GM23338 (cell line): ENCODE results near the gene SLC35D1. TPM values are rescaled to one million over a fixed set of nuclear protein-coding genes. Genes with fewer than 3 reads are reported as not detected.

Experiments used
- ATAC-seq: fragments of 200-7000 bp; cut with Tn5 transposase; 3 replicates; pipeline ENCODE4 v1.9.1; 2020
- DNase-seq: peaks from one replicate; pipeline ENCODE4 v3.0.0-alpha.2; 2015; ENCODE audit warnings: low spot score
- H2AFZ ChIP-seq: fragments of 200-600 bp; sonication (generic); 2 replicates; pipeline ENCODE4 v1.8.0; 2016; ENCODE audit warnings: antibody characterized with exemption, mild to moderate bottlenecking, moderate library complexity
- H3F3A ChIP-seq: fragments of 200-600 bp; sonication (generic); replicated peaks from 2 replicates; pipeline ENCODE4 v1.8.0; 2017; ENCODE audit warnings: antibody characterized with exemption, mixed run types, low read depth
- H3K27ac ChIP-seq: fragments of 200-600 bp; sonication (generic); 2 replicates; pipeline ENCODE4 v1.6.1; 2016; ENCODE audit warnings: low read depth
- H3K27me3 ChIP-seq: fragments of 200-600 bp; sonication (generic); 2 replicates; pipeline ENCODE4 v1.8.0; 2016; ENCODE audit warnings: mild to moderate bottlenecking, mixed run types, moderate library complexity; ENCODE audit not compliant: insufficient read depth
- H3K36me3 ChIP-seq: fragments of 200-600 bp; sonication (generic); 2 replicates; pipeline ENCODE4 v1.8.0; 2016; ENCODE audit warnings: mild to moderate bottlenecking; ENCODE audit not compliant: insufficient read depth
- H3K4me1 ChIP-seq: fragments of 200-600 bp; sonication (generic); 2 replicates; pipeline ENCODE4 v1.8.0; 2016; ENCODE audit warnings: mild to moderate bottlenecking, moderate library complexity; ENCODE audit not compliant: insufficient read depth
- H3K4me2 ChIP-seq: fragments of 200-600 bp; sonication (generic); 2 replicates; pipeline ENCODE4 v1.7.1; 2017; ENCODE audit warnings: mixed run types
- H3K4me3 ChIP-seq: fragments of 200-600 bp; sonication (generic); 2 replicates; pipeline ENCODE4 v1.6.1; 2016; ENCODE audit warnings: mixed run types
- H3K79me2 ChIP-seq: fragments of 200-600 bp; sonication (generic); replicated peaks from 2 replicates; pipeline ENCODE4 v1.8.0; 2017; ENCODE audit warnings: mild to moderate bottlenecking; ENCODE audit not compliant: insufficient read depth
- H3K9me2 ChIP-seq: fragments of 200-600 bp; sonication (generic); 2 replicates; pipeline ENCODE4 v1.8.0; 2017; ENCODE audit not compliant: insufficient read depth
- H4K20me1 ChIP-seq: fragments of 200-600 bp; sonication (generic); replicated peaks from 2 replicates; pipeline ENCODE4 v1.8.0; 2017; ENCODE audit warnings: mild to moderate bottlenecking; ENCODE audit not compliant: insufficient read depth
- H3K27ac Mint-ChIP-seq: 2 replicates; pipeline ENCODE4 v1.8.0; 2020; ENCODE audit warnings: inconsistent platforms, mild to moderate bottlenecking, moderate library complexity, mixed read lengths
- H3K27me3 Mint-ChIP-seq: 3 replicates; pipeline ENCODE4 v1.8.0; 2022; ENCODE audit warnings: low read depth, mild to moderate bottlenecking, moderate library complexity, mixed read lengths, inconsistent platforms; ENCODE audit not compliant: insufficient read depth, poor library complexity
- H3K36me3 Mint-ChIP-seq: 3 replicates; pipeline ENCODE4 v1.8.0; 2021; ENCODE audit warnings: low read depth, mild to moderate bottlenecking, inconsistent platforms, moderate library complexity, mixed read lengths
- H3K4me1 Mint-ChIP-seq: 3 replicates; pipeline ENCODE4 v1.8.0; 2020; ENCODE audit warnings: mild to moderate bottlenecking, inconsistent platforms, mixed read lengths
- H3K4me3 Mint-ChIP-seq: 3 replicates; pipeline ENCODE4 v1.8.0; 2021; ENCODE audit warnings: moderate library complexity, mild to moderate bottlenecking, inconsistent platforms, mixed read lengths
- H3K9me3 Mint-ChIP-seq: 3 replicates; pipeline ENCODE4 v1.8.0; 2020; ENCODE audit warnings: moderate library complexity, mild to moderate bottlenecking, inconsistent platforms, mixed read lengths
- CREB1 ChIP-seq: fragments of 250-450 bp; sonication (Bioruptor Pico); IDR thresholded peaks from 2 replicates; pipeline ENCODE4 v1.5.0; 2020; ENCODE audit warnings: low read depth, mild to moderate bottlenecking, moderate library complexity
- CTCF ChIP-seq, 2 experiments: fragments of 200-600 bp in 1 of 2; sonication (generic) in 1 of 2; conservative IDR thresholded peaks; 2 replicates each; pipeline versions ENCODE4 v1.5.1 to v1.6.1; 2016 to 2017; ENCODE audit warnings: antibody characterized with exemption in 2 of 2, low read depth in 2 of 2, mild to moderate bottlenecking in 2 of 2, moderate library complexity in 1 of 2
- ETS1 ChIP-seq: IDR thresholded peaks from 2 replicates; pipeline ENCODE4 v1.6.1; 2016; ENCODE audit warnings: antibody characterized with exemption
- EZH2 ChIP-seq: fragments of 200-600 bp; sonication (generic); IDR thresholded peaks from one replicate; pipeline ENCODE4 v1.8.0; 2017; ENCODE audit warnings: antibody characterized with exemption, mild to moderate bottlenecking, low read depth; ENCODE audit not compliant: unreplicated experiment
- EZH2phosphoT487 ChIP-seq: fragments of 200-600 bp; sonication (generic); IDR thresholded peaks from one replicate; pipeline ENCODE4 v1.8.1; 2018; ENCODE audit warnings: antibody characterized with exemption; ENCODE audit not compliant: unreplicated experiment
- JUNB ChIP-seq: IDR thresholded peaks from one replicate; pipeline ENCODE4 v1.6.1; 2016; ENCODE audit warnings: antibody characterized with exemption; ENCODE audit not compliant: unreplicated experiment
- NANOG ChIP-seq: IDR thresholded peaks from 2 replicates; pipeline ENCODE4 v1.6.1; 2016; ENCODE audit warnings: antibody characterized with exemption, borderline replicate concordance
- POLR2AphosphoS5 ChIP-seq: IDR thresholded peaks from 2 replicates; pipeline ENCODE4 v1.6.1; 2016; ENCODE audit warnings: antibody characterized with exemption, low read depth
- REST ChIP-seq: IDR thresholded peaks from one replicate; pipeline ENCODE4 v1.6.1; 2018; ENCODE audit warnings: antibody characterized with exemption; ENCODE audit not compliant: unreplicated experiment
- STAT1 ChIP-seq: IDR thresholded peaks from one replicate; pipeline ENCODE4 v1.6.1; 2016; ENCODE audit warnings: antibody characterized with exemption; ENCODE audit not compliant: unreplicated experiment
- ZNF114 ChIP-seq: fragments of 250-450 bp; sonication (Bioruptor Pico); IDR thresholded peaks from 2 replicates; pipeline ENCODE4 v1.5.0; 2020; ENCODE audit warnings: mild to moderate bottlenecking, moderate library complexity
- ZNF331 ChIP-seq: fragments of 250-450 bp; sonication (Bioruptor Pico); IDR thresholded peaks from 2 replicates; pipeline ENCODE4 v1.5.0; 2020; ENCODE audit warnings: low read depth, mild to moderate bottlenecking, moderate library complexity
- ZNF462 ChIP-seq: fragments of 250-450 bp; sonication (Bioruptor Pico); IDR thresholded peaks from 2 replicates; pipeline ENCODE4 v1.5.0; 2020; ENCODE audit warnings: mild to moderate bottlenecking, moderate library complexity
- polyA plus RNA-seq: library from polyadenylated mRNA; unstranded; fragments of >200 nt; fragmentation: Nextera tagmentation; extraction: Ambion mirVana; gene quantifications from 2 replicates; pipeline ENCODE4 v1.2.1, GENCODE V29; 2016
- total RNA-seq: library from RNA; depleted of rRNA; stranded (reverse); fragments of >200 nt; shearing (Covaris generic); gene quantifications from 2 replicates; pipeline ENCODE4 v1.2.3, GENCODE V29; 2014

Gene SLC35D1
- total and polyA plus RNA-seq, 2 experiments from 2014 or later = 0.68 to 2.8 TPM

GRCh38 chr1:67041841-67042503 is 12.0 kb downstream of the SLC35D1 start:
- TF ChIP-seq EZH2 (no peak), REST (no peak), CREB1 (CRISPR knock-in tag) (no peak), POLR2AphosphoS5 (no peak), NANOG (no peak), ZNF114 (no peak), ZNF462 (CRISPR knock-in tag) (no peak), STAT1 (no peak), JUNB (no peak), CTCF (conservative IDR thresholded peaks at IDR 0.05; ENCODE audit: low read depth in 2 of 2) (no peak), EZH2phosphoT487 (no peak), ETS1 (no peak), ZNF331 (CRISPR knock-in tag) (no peak)
- Histone ChIP-seq H2AFZ (no peak overlapping the region), H3K36me3 (peaks cover under 1% of the 10 kb centered on the region; the same call in 1 of the 2 replicates), H3K4me3 (no peak overlapping the region), H3F3A (no peaks in the 10 kb centered on the region), H3K9me2 (no peaks in the 10 kb centered on the region), H3K4me1 (peaks cover 8% of the 10 kb centered on the region), H3K4me2 (no peak overlapping the region), H3K79me2 (no peaks in the 10 kb centered on the region), H3K27ac (no peak overlapping the region), H3K27me3 (no peaks in the 10 kb centered on the region), H4K20me1 (no peaks in the 10 kb centered on the region)
- no peak overlapping the region for H3K4me3 Mint-ChIP-seq
- ATAC-seq = no peak
- H3K27me3 Mint-ChIP-seq = no peaks in the 10 kb centered on the region
- peak overlapping the region; percentile 33; the same call in 1 of the 2 replicates for H3K27ac Mint-ChIP-seq
- no peaks in the 10 kb centered on the region for H3K9me3 Mint-ChIP-seq
- no peak for DNase-seq
- H3K36me3 Mint-ChIP-seq = peaks cover 12% of the 10 kb centered on the region; the same call in 2 of the 3 replicates
- peaks cover 36% of the 10 kb centered on the region for H3K4me1 Mint-ChIP-seq
